Pancreas (tissue), 10 donors: ENCODE results near the gene GGTA1. TPM values are rescaled to one million over a fixed set of nuclear protein-coding genes. Genes with fewer than 3 reads are reported as not detected.

Experiments
- ATAC-seq, 4 donors: fragments of 200-7000 bp; cut with Tn5 transposase; one replicate each; pipeline versions ENCODE4 v1.8.0 to v1.9.1; 2020; ENCODE audit warnings: mild to moderate bottlenecking in 4 of 4, moderate library complexity in 4 of 4
- DNase-seq, 6 donors: peaks; one replicate each; pipeline ENCODE4 v3.0.0-alpha.2; 2020
- FAIRE-seq: peaks from 2 replicates; lab custom pipeline; 2012; peaks lifted over from hg19 to GRCh38; lab: Jason Lieb, UNC
- H3K27ac ChIP-seq, 4 donors: fragments of 200-600 bp; sonication (generic); 1 replicate in 3 of 4; 2 replicates in 1 of 4; pipeline versions ENCODE4 v1.5.0 to v1.8.0; 2020
- H3K27me3 ChIP-seq, 4 donors: fragments of 200-600 bp; one replicate each; pipeline ENCODE4 v1.8.0; 2021
- H3K36me3 ChIP-seq, 3 donors: fragments of 200-600 bp; sonication (generic) in 1 of 3; one replicate each; pipeline versions ENCODE4 v1.5.0 to v1.8.0; 2020 to 2021
- H3K4me1 ChIP-seq, 3 donors: fragments of 200-600 bp; one replicate each; pipeline ENCODE4 v1.8.0; 2021
- H3K4me3 ChIP-seq, 4 donors: fragments of 200-600 bp; sonication (generic) in 2 of 4; one replicate each; pipeline versions ENCODE4 v1.5.0 to v1.8.0; 2020 to 2021
- H3K9me3 ChIP-seq, 4 donors: fragments of 200-600 bp; one replicate each; pipeline ENCODE4 v1.8.0; 2021
- WGBS, 2 donors: extraction: QIAGEN DNeasy Blood & Tissue Kit; methylation state at CpG; one replicate each; pipeline ENCODE4 v1.1.7; 2013; 5-methylcytosine and 5-hydroxymethylcytosine counted together
- intact Hi-C, 3 donors: fragments of 100-400 bp; cut with DNase I; formaldehyde crosslinking; loops; one replicate each; pipeline versions ENCODE4 v1.11.1 to v1.14.2; 2022
- polyA plus RNA-seq, 2 donors: library from polyadenylated mRNA; stranded (reverse); fragments of 200-250 nt; gene quantifications; one replicate each; pipeline ENCODE4 v1.2.3, GENCODE V29; 2013
- total RNA-seq, 6 donors: library from RNA; stranded (reverse); fragmentation: NEBNext Ultra II Directional in 4 of 6; extraction: Animal tissue kit (Norgen Biotek cat#: 25700) in 4 of 6; gene quantifications; one replicate each; pipeline versions ENCODE4 v1.2.1 to v1.2.4, GENCODE V29; 2021 to 2023
- TF ChIP-seq, protein P1 (sequence below), 4 donors: fragments of 200-600 bp; sonication (generic) in 3 of 4; IDR thresholded peaks; one replicate each; pipeline versions ENCODE4 v1.5.0 to v1.8.0; 2021; ENCODE audit warnings: antibody characterized with exemption in 4 of 4
- donor health status: healthy with polysubstance abuse.
- donor health status: DM: no; HTN: no; CAD: no; lungs with moderate emphysema.
- donor health status: DM: no; HTN: no; CAD: no.
- donor health status: control.
- donor health status: control.
- donor health status: Bipolar disorder and iron deficiency.
- donor health status: DM: yes; HTN: yes; CAD: no.
- donor health status: DM: no; HTN: no; CAD: no.
- donor health status: DM: no; HTN: no; CAD: no.
- donor health status: DM: yes; HTN: yes; CAD: no.

GGTA1 gene
- total and polyA plus RNA-seq, 8 donors, result 0.14 to 3.6 (median 1.5) TPM

- WGBS, 2 donors, result 46 to 62% methylated on average over 8 of the region's 8 CpGs
- H3K9me3 ChIP-seq, result no peaks in the 10 kb centered on the region
- ATAC-seq (peak in 1 of 4 donors; percentile 72), FAIRE-seq (no peak), DNase-seq (peak in 1 of 6 donors; percentile 24)
- TF ChIP-seq, protein P1, sequence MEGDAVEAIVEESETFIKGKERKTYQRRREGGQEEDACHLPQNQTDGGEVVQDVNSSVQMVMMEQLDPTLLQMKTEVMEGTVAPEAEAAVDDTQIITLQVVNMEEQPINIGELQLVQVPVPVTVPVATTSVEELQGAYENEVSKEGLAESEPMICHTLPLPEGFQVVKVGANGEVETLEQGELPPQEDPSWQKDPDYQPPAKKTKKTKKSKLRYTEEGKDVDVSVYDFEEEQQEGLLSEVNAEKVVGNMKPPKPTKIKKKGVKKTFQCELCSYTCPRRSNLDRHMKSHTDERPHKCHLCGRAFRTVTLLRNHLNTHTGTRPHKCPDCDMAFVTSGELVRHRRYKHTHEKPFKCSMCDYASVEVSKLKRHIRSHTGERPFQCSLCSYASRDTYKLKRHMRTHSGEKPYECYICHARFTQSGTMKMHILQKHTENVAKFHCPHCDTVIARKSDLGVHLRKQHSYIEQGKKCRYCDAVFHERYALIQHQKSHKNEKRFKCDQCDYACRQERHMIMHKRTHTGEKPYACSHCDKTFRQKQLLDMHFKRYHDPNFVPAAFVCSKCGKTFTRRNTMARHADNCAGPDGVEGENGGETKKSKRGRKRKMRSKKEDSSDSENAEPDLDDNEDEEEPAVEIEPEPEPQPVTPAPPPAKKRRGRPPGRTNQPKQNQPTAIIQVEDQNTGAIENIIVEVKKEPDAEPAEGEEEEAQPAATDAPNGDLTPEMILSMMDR (IDR thresholded peaks at IDR 0.05), result no peak
- intact Hi-C loops, result no loop called here
- H3K27ac ChIP-seq, result no peak overlapping the region
- no peaks in the 10 kb centered on the region for H3K36me3 ChIP-seq
- no peaks in the 10 kb centered on the region for H3K4me1 ChIP-seq
- H3K4me3 ChIP-seq, result no peak overlapping the region
- no peaks in the 10 kb centered on the region for H3K27me3 ChIP-seq
Observed at GRCh38 chr9:121478816-121479676, 20.6 kb downstream of the GGTA1 start.

DNA sequence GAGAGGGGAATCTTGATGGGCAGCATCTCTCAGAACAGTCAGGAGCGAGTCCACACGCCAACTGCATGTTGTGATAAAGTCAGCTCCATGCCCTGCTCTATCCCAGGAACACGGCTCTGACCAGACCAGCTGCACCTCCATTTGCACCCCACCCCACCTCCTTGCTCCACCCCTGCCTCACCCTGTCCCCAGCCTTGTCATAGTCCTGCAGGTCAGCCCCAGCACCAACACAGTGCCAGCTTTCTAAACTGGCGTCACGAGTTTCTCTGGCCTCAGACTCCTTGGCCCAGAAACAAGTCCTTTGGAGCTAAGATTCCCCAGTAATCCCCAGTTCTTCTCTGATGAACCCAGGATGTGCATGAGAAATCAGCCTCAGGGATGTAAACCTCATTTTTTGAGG lies 23.5 kb downstream of the GGTA1 start:
- H3K36me3 ChIP-seq, result no peaks in the 10 kb centered on the region
- no peaks in the 10 kb centered on the region for H3K9me3 ChIP-seq
- H3K27ac ChIP-seq, result no peak overlapping the region
- ATAC-seq, result no peak
- no peak for DNase-seq
- TF ChIP-seq, protein P1 (IDR thresholded peaks at IDR 0.05), result no peak
- H3K4me1 ChIP-seq, result no peaks in the 10 kb centered on the region
- no peak overlapping the region for H3K4me3 ChIP-seq
- intact Hi-C loops, result no loop called here
- no peaks in the 10 kb centered on the region for H3K27me3 ChIP-seq
- 71 to 84% methylated on average over 5 of the region's 5 CpGs for WGBS, 2 donors
- FAIRE-seq, result no peak

DNA sequence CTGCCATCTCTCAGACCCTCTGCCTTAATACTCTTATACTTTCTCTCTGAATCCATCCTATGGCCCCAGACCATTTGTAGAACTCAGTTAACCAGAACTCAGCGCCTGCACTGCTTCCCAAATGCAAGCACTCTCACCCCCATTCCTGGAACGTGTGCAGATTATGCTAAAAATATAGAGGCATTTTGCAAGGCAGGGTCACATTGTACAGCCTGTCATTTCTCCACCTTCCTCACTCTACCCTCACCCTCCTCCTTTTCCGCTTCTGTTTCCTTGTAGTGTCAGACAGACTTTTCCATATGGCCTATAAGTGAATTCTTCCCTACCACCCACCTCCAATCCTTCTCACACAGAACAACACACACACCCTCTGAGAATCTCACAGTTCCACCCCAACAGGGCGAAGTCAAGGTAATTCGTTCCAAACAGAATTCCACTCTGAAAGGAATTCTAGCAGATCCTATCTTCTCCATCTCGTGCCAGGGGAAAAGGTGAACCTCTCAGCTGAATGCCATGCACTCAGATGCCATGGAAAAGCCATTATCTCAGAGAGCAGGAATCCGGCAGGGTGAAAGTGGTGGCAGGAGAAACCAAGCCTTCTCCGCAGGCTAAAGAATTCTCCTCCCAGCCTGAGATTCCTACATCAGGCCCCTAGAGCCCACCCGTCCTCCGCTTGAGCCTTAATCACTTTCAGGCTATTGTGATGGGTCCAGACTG lies 25.3 kb downstream of the GGTA1 start:
- Histone ChIP-seq H3K27ac (no peak overlapping the region), H3K4me3 (no peak overlapping the region), H3K9me3 (no peaks in the 10 kb centered on the region), H3K27me3 (no peaks in the 10 kb centered on the region), H3K36me3 (no peaks in the 10 kb centered on the region), H3K4me1 (no peaks in the 10 kb centered on the region)
- FAIRE-seq (no peak), DNase-seq (no peak), ATAC-seq (no peak)
- WGBS, 2 donors, result 58 to 66% methylated on average over 10 of the region's 10 CpGs
- TF ChIP-seq, protein P1 (IDR thresholded peaks at IDR 0.05), result no peak
- intact Hi-C loops, result no loop called here

- no peaks in the 10 kb centered on the region for H3K36me3 ChIP-seq
- H3K4me1 ChIP-seq, result no peaks in the 10 kb centered on the region
- 68 to 78% methylated on average over 6 of the region's 6 CpGs for WGBS, 2 donors
- TF ChIP-seq, protein P1 (IDR thresholded peaks at IDR 0.05), result no peak
- no peak overlapping the region for H3K4me3 ChIP-seq
- no peak for FAIRE-seq
- no peak overlapping the region for H3K27ac ChIP-seq
- intact Hi-C loops, result no loop called here
- H3K9me3 ChIP-seq, result no peaks in the 10 kb centered on the region
- DNase-seq, result no peak
- H3K27me3 ChIP-seq, result no peaks in the 10 kb centered on the region
- no peak for ATAC-seq
Observed at GRCh38 chr9:121473229-121473628, 26.4 kb downstream of the GGTA1 start.
